IPS DF 6.9 (cell line): ENCODE data around the gene BHLHE41.

Source experiments
- DNase-seq: peaks from one replicate; pipeline ENCODE4 v3.0.0-alpha.2; 2013; ENCODE audit warnings: low read depth, low spot score
- H3K27ac ChIP-seq: one replicate; pipeline ENCODE4 v1.5.1; 2013; ENCODE audit warnings: low read length, control low read depth
- H3K27me3 ChIP-seq: 2 replicates; pipeline ENCODE4 v1.6.1; 2013; ENCODE audit warnings: mild to moderate bottlenecking, low read length; ENCODE audit not compliant: control insufficient read depth, insufficient read depth
- H3K36me3 ChIP-seq: 2 replicates; pipeline ENCODE4 v1.6.1; 2013; ENCODE audit warnings: low read length; ENCODE audit not compliant: control insufficient read depth, insufficient read depth
- H3K4me1 ChIP-seq: 2 replicates; pipeline ENCODE4 v1.6.1; 2013; ENCODE audit warnings: low read length; ENCODE audit not compliant: control insufficient read depth, insufficient read depth
- H3K4me3 ChIP-seq: 2 replicates; pipeline ENCODE4 v1.5.1; 2013; ENCODE audit warnings: mild to moderate bottlenecking, low read length
- H3K9me3 ChIP-seq: 2 replicates; pipeline ENCODE4 v1.6.1; 2013; ENCODE audit warnings: low read length, inconsistent platforms; ENCODE audit not compliant: control insufficient read depth, insufficient read depth
- WGBS: extraction: QIAGEN DNeasy Blood & Tissue Kit; methylation state at CpG from one replicate; pipeline ENCODE4 v1.1.7; 2013; ENCODE audit warnings: mixed read lengths, missing lambda C conversion rate; ENCODE audit not compliant: insufficient read length, insufficient coverage; 5-methylcytosine and 5-hydroxymethylcytosine counted together

BHLHE41 gene

DNA sequence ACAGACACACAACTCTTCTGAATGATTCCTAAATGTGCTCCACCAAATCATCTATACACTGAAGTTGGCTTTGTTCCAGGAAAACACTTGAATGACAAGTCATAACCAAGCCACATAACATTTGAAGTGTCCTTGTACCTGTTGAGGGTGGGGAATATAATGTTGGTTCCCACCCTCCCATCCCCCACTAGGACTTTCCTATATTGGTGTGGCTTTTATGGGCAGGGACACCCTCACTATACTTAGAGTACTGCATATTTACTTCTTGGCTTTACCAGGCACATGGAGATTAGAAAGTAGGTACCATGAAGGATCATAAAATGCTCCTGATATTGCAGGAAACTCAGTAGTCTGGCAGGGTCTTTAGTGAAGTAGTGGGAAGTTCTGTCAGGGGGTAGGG, 9.7 kb upstream of the BHLHE41 start:
- Histone ChIP-seq H3K36me3 (no peaks in the 10 kb centered on the region), H3K4me3 (no peak overlapping the region), H3K27me3 (no peaks in the 10 kb centered on the region), H3K27ac (no peak overlapping the region), H3K9me3 (no peaks in the 10 kb centered on the region), H3K4me1 (0 out of 2 replicates have a peak, but pooled peaks cover 1% of the 10 kb centered on the region)
- no peak for DNase-seq

DNA sequence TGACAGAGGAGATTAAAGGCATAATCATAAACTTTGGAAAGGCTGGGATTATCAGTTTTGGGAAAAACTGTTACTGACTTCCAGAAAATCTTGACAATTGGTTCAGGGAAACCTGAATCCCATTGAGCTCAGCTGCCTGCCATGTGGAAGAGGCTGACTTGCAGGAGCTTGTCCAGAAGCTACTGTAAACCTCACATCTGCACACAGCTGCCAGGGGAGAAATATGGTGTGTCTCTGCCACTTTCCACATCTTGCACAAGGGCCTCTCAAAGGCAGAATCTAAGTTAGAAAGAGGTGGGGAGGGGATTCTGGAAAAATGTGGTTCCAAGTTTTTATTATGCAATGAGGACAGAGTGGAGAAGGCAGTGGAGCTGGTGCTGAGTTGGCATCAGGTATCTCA, 8.7 kb upstream of the BHLHE41 start:
- Histone ChIP-seq H3K27ac (no peak overlapping the region), H3K4me3 (no peak overlapping the region), H3K4me1 (0 out of 2 replicates have a peak, but pooled peaks cover 1% of the 10 kb centered on the region), H3K36me3 (no peaks in the 10 kb centered on the region), H3K9me3 (no peaks in the 10 kb centered on the region), H3K27me3 (peaks cover 6% of the 10 kb centered on the region; the same call in 1 of the 2 replicates)
- DNase-seq, result no peak

DNA sequence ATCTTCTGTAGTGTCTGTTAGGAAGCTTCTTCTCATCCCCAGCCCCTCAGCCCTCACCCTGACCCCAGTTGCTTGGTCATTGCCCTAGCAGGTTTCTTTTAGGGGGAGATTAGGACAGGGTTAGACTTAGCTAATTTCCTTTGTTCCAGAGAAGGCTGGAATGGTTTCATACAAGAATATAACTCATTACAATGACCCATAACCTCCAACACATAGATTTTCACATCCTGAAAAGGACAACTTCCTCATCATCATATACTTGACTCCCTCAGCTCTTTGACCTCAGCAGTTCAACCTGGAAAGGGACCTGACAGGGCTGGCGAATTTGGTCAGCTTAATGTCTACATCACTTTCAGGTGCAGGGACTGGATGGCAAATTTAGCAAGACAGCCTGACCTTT, 8.0 kb upstream of the BHLHE41 start:
- H3K27me3 ChIP-seq, result peaks cover 11% of the 10 kb centered on the region; the same call in 1 of the 2 replicates
- no CpG with 5 or more reads among the region's 1 CpG for WGBS
- H3K36me3 ChIP-seq, result no peaks in the 10 kb centered on the region
- no peaks in the 10 kb centered on the region for H3K9me3 ChIP-seq
- H3K4me3 ChIP-seq, result no peak overlapping the region
- DNase-seq, result no peak
- 0 out of 2 replicates have a peak, but pooled peaks cover 1% of the 10 kb centered on the region for H3K4me1 ChIP-seq
- no peak overlapping the region for H3K27ac ChIP-seq

DNA sequence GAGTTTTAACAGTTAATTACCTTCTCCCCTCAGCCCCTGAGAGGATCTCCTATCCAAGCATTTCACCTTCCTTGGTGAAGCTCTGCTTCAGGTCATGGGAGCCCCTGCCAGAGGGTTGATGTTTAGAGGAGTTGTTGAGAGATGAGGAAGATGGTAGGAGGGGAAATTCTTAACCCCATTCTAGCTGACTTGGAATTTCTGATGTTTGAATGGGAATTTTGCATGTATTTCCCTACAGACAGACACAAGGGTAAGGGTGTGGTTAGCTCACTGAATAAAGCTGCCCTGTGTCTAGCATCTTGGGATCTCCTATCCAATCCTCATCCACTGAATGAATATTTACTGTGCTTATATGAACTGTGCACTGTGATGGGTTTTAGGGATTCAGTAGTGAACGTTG, 7.1 kb upstream of the BHLHE41 start:
- no peak overlapping the region for H3K4me3 ChIP-seq
- WGBS, result no CpG with 5 or more reads among the region's 1 CpG
- no peak for DNase-seq
- H3K27me3 ChIP-seq, result peaks cover 19% of the 10 kb centered on the region; the same call in 1 of the 2 replicates
- no peak overlapping the region for H3K27ac ChIP-seq
- 0 out of 2 replicates have a peak, but pooled peaks cover 1% of the 10 kb centered on the region for H3K4me1 ChIP-seq
- no peaks in the 10 kb centered on the region for H3K9me3 ChIP-seq
- no peaks in the 10 kb centered on the region for H3K36me3 ChIP-seq

DNA sequence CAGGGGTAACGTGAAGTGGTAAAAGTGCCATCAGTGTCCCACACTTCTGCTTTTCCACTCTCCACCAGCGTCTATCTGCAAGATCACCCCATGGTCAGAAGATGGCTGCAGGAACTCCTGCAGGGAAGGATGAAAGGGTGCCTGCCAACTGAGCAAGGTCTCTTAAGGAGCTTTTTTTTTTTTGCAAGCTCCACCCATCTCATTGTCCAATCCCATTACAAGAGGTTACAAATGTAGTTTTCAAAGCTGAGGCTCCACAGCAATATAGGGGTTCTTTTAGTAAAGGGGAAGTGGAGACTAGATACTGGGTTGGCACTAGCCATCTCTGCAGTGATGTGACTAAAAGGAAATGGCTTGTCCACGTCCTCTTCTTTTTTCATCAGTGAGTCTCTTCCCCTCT, 5.9 kb upstream of the BHLHE41 start:
- peaks cover 21% of the 10 kb centered on the region; the same call in 1 of the 2 replicates for H3K27me3 ChIP-seq
- no peaks in the 10 kb centered on the region for H3K9me3 ChIP-seq
- DNase-seq, result no peak
- 0 out of 2 replicates have a peak, but pooled peaks cover 1% of the 10 kb centered on the region for H3K4me1 ChIP-seq
- no peaks in the 10 kb centered on the region for H3K36me3 ChIP-seq
- H3K4me3 ChIP-seq, result no peak overlapping the region
- H3K27ac ChIP-seq, result no peak overlapping the region
- no CpG with 5 or more reads among the region's 3 CpGs for WGBS

DNA sequence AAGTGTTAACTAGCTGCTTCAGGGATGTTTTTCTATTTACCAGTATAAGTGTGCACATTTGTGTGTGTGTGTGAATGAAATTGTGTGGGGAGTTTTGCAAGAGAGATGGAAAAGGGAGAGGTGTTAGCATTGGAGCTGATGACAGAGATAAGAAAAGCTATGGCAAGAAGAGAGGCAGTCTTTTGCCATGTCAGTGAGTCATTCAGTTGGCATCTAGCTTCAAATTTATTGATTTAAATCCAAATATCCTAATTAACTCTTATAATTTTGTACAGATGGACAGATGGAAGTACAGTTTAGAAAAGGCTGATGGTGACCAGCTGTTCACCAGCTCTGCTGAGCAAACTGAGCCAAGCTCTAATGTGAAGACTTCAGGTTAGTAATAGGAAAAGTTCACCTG, 3.3 kb upstream of the BHLHE41 start:
- Histone ChIP-seq H3K4me1 (no peaks in the 10 kb centered on the region), H3K27me3 (peaks cover 35% of the 10 kb centered on the region), H3K9me3 (no peaks in the 10 kb centered on the region), H3K4me3 (no peak overlapping the region), H3K36me3 (no peaks in the 10 kb centered on the region), H3K27ac (no peak overlapping the region)
- no peak for DNase-seq

DNA sequence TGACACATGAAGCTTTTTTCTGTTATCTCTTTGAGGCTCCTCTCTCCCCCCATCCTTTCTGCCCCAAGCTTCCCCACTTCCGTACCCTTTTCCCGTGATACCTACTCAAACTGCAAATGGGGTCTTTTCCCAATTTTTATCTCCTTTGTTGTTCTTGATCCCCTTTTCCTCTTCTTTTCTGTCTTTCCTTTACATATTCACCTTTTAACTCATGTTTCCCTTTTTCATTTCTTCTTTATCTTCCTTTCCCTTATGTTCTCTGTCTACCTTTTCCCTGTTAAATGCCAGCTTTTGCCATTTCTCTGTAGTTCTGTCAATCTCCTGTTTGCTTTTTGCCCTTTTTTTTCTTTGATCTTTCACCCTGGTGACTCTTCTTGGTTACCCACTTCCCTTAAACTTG, 2.6 kb upstream of the BHLHE41 start:
- Histone ChIP-seq H3K27ac (no peak overlapping the region), H3K36me3 (no peaks in the 10 kb centered on the region), H3K27me3 (peaks cover 41% of the 10 kb centered on the region), H3K4me1 (no peaks in the 10 kb centered on the region), H3K4me3 (no peak overlapping the region), H3K9me3 (no peaks in the 10 kb centered on the region)
- DNase-seq, result no peak
- WGBS, result no CpG with 5 or more reads among the region's 2 CpGs

DNA sequence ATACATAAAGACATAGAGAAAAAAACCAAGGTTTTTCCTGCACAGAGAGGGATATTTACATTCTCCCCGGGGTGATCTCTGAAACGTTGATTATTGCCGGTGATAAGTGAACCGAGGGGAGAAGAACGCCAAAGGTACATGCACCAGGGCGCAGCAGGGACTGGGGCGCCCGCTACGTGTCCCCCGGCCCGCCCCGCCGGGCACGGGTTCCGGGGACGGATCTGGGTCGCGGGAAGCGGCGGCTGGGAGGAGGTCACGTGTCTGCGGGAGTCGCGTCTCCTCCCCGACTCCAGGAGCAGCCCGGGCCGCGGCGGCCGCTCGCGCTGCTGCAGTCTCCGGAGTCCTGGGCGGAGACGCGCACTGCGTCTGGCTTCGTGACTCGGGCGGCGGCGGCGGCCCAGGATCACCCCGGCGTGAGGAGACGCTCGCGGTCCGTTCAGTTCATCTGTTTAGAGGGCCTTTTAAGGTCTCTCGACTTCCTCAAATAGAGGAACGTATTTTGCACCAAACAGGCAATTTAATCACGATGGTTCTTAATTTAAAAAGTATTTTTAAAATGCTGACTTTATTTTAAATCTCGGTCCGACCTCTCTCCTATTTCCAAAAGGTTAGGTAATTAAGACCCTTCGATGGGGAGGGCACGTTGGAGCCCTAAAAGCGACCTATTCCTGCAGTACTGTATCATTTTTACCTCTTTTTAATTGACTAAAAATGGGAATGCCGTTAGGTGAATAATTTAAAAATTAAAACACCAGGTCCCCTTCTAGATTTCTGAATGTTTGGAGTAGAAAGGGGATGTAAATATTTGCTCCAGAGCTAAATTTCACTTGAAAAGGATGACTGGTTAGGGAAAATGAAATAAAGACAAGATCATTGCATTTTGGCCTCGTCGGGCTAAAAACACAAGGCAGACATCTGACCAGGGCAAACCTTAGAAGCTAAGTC, 1.8 kb upstream of the BHLHE41 start:
- no CpG with 5 or more reads among the region's 60 CpGs for WGBS
- no peak overlapping the region for H3K27ac ChIP-seq
- no peaks in the 10 kb centered on the region for H3K9me3 ChIP-seq
- no peaks in the 10 kb centered on the region for H3K4me1 ChIP-seq
- peaks cover 45% of the 10 kb centered on the region for H3K27me3 ChIP-seq
- H3K36me3 ChIP-seq, result no peaks in the 10 kb centered on the region
- H3K4me3 ChIP-seq, result peak overlapping the region; percentile 60; the same call in 1 of the 2 replicates
- no peak for DNase-seq

DNA sequence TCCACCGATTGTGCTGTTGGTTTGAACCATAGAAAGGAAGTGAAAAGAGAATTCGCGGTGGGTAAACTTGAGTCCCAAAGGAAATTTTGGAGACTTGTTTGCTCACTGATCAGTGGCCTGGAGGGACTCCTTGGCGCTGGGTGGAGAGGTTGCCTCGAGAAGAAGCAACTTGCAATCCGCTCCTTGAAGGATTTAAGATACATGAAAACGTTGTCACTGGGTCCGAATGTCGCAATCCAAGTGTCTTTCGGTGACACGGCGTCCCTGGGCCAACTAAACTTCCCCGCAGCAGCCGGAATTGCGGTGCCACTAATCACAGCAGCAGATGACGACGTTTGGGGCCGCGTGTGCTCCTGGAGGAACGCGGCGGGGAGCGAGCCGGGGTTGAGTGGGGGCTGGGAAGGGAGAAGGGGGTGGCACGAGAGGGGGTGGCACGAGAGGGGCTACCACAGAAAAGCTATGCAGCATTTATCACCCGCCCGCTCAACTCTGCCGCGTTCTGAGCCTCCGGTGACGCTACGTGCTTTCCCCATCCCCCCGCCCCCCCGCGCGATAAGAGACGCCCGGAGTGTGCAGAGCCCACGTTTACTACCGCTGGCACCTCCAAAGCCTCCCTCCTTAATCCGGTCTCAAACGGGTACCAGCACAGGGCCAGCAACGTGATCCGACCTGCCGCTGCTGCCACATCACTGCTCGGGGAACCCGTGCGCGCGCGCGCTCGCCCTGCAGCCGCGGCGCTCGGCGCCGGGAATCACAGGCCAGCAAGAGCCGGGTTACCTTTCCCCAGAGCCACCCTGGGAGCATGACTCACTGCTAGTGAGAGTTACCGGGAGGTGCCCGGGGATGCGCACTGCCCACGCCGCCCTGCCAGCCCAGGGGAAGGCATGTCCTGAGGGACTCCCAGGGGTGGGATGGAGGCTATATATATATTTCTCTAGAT, 833 bp upstream of the BHLHE41 start:
- peaks cover 51% of the 10 kb centered on the region for H3K27me3 ChIP-seq
- H3K4me1 ChIP-seq, result no peaks in the 10 kb centered on the region
- peak overlapping the region; percentile 60; the same call in 1 of the 2 replicates for H3K4me3 ChIP-seq
- H3K9me3 ChIP-seq, result no peaks in the 10 kb centered on the region
- no peak overlapping the region for H3K27ac ChIP-seq
- no peak for DNase-seq
- no CpG with 5 or more reads among the region's 66 CpGs for WGBS
- no peaks in the 10 kb centered on the region for H3K36me3 ChIP-seq

DNA sequence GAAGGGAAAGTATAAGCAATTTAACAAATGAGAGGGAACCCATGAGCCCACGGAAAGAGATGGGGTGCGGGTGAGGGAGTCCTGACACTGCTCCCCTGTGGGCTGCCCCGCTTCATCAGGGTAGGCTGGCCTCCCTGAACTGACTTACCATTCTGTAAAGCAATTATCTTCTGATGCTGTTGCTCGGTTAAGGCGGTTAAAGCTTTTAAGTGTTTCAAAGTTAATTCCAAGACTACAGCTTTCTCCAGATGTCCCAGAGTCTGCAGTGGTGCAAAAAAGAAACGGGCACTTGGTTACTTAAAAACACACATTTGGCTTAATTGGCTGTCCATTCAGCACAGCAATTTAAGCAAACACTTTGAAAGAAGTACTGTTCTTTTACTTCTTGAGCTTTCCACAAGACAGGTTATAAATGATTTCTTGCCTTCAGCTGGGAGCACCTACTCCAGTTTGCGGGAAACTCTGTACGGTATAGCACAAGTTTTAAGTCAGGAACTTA, 1.3 kb downstream of the BHLHE41 start:
- H3K4me1 ChIP-seq, result no peaks in the 10 kb centered on the region
- no peaks in the 10 kb centered on the region for H3K36me3 ChIP-seq
- peaks cover 48% of the 10 kb centered on the region for H3K27me3 ChIP-seq
- no CpG with 5 or more reads among the region's 8 CpGs for WGBS
- H3K27ac ChIP-seq, result no peak overlapping the region
- no peak overlapping the region for H3K4me3 ChIP-seq
- H3K9me3 ChIP-seq, result no peaks in the 10 kb centered on the region
- DNase-seq, result no peak
